Measurements from ENCODE around the gene RAI1.

RAI1 gene

DNA sequence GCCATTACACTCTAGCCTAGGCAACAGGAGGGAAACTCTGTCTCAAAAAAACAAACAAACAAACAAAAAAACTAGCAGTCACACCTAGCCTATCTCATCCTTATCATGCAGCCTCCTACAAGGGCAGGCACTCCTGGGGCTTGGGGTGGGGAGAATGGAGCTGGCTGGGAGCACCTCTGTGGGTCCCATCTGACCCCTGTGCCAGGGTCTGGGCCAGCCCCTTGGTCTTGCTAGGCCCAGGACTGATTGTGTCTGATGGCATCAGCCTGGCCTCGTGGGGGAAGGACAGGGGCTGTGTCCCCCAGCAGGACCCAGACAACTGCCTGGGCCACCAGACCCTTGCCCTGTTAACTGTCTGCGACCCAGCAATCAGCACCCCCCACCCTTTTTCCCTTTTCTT lies 105.7 kb downstream of the RAI1 start:
- no peak for TF ChIP-seq POLR2A (IDR thresholded peaks at IDR 0.05; ENCODE audit: low read depth, low read length)
- no peak for FAIRE-seq
- DNase-seq (ENCODE audit: insufficient read length, low spot score), result no peak

DNA sequence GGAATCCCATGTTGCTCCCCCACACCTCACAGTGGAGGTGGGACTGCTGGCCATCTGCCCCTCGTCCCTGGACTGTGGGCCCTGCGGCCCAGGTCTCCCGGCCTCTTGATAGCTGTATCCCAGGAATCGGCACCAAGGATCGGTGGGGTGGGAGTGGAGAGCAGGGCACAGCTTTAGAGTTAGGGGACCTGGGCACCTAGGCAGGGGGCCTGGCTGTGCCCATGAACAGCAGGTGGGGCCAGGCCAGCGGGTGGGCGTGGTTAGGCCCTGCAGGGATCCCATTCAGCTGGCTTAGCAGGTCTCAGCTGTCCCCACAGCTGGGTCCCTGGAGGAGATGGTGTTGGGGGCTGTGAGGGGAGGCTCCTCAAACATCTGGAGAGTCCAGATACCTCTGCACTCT lies 106.3 kb downstream of the RAI1 start:
- TF ChIP-seq POLR2A (IDR thresholded peaks at IDR 0.05; ENCODE audit: low read depth, low read length), result no peak
- no peak for DNase-seq (ENCODE audit: insufficient read length, low spot score)
- no peak for FAIRE-seq

DNA sequence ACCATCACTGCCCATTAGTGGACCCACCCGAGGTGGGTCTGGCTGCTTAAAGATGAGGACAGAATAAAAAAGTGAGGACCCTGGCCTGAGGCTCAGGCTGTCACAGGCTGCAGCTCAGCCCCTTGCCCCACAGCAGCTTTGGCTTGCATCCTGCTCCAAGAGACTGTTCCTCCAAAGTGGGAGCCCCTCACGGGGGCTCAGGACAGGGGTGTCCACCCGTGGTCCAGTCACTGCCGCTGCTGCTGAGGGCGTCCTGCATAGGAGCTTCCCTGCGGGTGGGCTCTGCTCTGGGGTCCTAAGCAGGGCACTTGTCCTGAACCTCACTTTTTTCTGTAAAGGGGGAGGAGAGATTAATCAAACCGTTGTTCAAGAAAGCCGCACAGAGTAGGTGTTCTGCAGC lies 107.7 kb downstream of the RAI1 start:
- DNase-seq (ENCODE audit: insufficient read length, low spot score), result no peak
- no peak for FAIRE-seq
- no peak for TF ChIP-seq POLR2A (IDR thresholded peaks at IDR 0.05; ENCODE audit: low read depth, low read length)

DNA sequence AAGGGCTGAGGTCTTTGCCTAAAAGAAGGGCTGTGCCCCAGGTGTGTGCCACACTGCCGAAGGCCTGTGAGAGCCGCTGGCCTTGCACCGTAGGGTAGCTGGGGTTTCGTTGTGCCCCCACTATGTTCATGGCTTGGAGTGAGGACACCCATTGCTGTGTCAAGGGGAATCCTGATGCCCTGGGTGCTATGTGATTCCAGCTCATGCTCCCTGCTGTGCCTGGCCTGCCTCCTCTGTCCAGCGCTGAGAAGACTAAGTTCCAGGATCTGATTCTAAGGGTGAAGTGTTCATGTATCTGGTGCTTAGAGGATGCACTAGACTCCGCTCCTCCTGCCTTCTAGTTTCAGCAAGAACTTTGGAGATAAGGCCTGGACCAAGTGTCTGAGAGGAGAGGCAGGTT lies 108.2 kb downstream of the RAI1 start:
- DNase-seq (ENCODE audit: insufficient read length, low spot score) (no peak), FAIRE-seq (no peak)
- TF ChIP-seq POLR2A (IDR thresholded peaks at IDR 0.05; ENCODE audit: low read depth, low read length), result no peak

DNA sequence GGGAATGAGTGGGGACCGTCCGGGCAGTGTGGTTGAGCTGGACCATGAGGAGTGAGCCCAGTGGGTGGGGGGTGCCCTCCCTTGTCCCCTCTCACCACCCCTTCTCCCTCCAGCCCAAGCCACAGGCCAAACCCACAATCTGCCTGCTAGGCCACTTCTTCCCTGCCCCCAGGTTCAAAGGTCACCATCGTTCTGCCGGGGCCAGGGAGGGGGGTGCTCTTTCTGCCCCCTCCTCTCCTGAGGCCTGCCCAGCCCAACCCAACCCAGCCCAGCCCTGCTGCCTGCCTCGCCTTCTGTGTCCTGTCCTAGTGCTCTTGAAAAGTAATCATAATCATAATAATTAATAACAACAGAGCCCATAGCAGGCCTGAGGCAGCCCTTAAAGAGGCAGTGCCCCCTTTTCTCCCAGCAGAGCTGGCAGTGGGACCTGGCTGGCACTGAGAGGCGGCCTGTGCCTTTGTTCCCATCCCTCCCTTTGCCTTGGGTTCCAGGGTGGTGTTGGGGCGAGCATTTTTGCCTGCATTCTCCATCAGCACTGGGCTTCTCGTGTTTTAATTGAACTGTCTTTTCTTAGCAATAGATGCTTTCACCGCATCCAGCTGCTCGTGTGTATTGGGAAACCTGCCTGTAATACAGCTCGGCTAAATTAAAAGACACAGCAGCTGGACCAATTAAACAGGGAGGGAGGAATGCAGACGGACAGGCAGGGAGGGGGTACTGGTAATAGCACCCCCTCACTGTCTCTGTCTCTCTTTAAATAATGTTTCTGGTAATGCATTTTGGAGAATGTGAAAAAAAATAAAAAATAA lies 108.8 kb downstream of the RAI1 start:
- DNase-seq (ENCODE audit: insufficient read length, low spot score) (no peak), FAIRE-seq (no peak)
- no peak for TF ChIP-seq POLR2A (IDR thresholded peaks at IDR 0.05; ENCODE audit: low read depth, low read length)

DNA sequence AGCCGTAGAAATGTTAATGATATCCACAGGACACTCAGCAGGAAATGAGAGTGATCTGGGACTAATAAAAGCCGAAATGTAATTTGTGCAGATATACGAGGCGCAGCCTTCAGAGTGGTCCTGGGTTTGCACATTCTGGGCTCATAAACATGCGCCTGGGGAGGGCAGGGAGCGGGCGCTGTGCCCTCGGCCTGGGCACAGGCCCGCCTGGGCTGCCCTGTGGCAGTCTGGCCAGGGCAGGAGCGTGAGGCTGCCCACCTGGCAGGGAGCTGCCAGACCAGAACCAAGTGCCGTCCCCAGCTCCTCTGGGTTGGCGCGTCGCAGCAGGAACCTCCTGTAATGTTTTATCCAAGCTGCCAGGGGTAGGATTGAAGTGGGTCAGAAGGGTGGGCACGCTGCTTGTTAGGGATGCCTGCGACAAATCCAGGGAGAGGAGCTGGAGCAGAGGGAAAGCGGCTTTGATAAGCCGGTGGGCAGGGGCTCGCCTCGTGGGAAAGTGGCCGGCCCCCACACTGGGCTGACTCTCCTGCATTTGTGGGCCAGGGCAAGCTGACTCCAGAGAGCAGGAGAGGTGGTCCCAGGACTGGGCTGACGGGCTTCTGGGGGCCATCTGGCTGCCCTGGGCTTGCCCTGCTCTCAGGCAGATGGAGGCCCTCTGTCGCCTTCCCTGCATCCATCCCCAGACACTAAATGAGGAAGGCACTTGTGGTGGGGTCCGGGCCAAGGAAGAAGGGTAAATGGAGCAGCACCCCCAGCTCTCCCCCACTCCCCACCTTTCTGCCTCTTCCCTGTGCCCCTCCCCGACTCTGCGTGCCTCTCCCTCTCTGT lies 109.6 kb downstream of the RAI1 start:
- no peak for FAIRE-seq
- TF ChIP-seq POLR2A (IDR thresholded peaks at IDR 0.05; ENCODE audit: low read depth, low read length), result no peak
- no peak for DNase-seq (ENCODE audit: insufficient read length, low spot score)

DNA sequence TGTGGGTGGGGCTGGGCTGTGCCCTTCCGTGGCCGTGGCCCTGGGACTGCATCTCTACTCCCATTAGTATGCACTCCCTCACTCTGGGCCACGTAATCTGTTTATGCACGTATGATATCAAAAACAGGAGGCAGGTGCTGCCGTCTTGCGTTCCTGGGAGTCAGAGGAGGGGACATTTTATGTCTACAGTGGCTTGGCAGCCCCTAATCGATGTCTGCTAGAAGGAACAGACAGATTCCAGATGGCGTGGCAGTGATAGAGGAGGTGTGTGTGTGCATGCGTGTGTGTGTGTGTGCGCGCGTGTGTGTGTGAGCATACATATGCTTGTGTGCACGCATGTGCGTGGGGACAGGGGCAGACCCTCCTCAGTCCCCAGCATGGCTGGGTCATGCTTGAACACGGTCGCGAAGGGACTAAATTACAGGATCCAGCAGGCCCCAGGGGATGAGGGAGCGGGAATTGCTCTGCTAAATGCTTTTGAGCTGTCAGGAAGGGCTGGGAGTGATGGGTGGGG lies 110.8 kb downstream of the RAI1 start:
- no peak for TF ChIP-seq POLR2A (IDR thresholded peaks at IDR 0.05; ENCODE audit: low read depth, low read length)
- DNase-seq (ENCODE audit: insufficient read length, low spot score) (no peak), FAIRE-seq (no peak)

DNA sequence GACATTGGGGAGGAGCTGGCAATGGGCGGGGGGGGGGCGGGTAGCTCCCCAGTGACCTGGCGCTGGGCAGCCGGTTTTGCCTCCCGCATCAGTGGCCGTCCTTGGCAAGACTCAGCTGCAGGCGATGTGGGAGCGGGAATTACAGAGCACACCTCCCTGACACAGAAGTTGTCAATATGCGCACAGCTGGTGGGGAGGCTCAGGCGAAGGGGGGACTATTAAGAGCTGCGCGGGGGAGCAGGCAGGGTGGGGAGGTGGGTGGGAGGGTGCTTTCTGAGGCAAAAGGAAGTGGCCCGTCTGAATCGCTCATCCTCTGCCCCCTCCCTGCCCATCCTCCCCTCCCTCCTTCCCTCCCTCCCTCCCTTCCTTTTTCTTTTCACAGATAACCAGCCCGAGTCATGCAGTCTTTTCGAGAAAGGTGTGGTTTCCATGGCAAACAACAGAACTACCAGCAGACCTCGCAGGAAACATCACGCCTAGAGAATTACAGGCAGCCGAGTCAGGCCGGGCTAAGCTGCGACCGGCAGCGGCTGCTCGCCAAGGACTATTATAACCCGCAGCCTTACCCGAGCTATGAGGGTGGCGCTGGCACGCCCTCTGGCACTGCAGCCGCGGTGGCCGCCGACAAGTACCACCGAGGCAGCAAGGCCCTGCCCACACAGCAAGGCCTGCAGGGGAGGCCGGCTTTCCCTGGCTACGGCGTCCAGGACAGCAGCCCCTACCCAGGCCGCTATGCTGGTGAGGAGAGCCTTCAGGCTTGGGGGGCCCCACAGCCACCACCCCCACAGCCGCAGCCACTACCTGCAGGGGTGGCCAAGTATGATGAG lies 111.5 kb downstream of the RAI1 start:
- TF ChIP-seq POLR2A (IDR thresholded peaks at IDR 0.05; ENCODE audit: low read depth, low read length), result no peak

DNA sequence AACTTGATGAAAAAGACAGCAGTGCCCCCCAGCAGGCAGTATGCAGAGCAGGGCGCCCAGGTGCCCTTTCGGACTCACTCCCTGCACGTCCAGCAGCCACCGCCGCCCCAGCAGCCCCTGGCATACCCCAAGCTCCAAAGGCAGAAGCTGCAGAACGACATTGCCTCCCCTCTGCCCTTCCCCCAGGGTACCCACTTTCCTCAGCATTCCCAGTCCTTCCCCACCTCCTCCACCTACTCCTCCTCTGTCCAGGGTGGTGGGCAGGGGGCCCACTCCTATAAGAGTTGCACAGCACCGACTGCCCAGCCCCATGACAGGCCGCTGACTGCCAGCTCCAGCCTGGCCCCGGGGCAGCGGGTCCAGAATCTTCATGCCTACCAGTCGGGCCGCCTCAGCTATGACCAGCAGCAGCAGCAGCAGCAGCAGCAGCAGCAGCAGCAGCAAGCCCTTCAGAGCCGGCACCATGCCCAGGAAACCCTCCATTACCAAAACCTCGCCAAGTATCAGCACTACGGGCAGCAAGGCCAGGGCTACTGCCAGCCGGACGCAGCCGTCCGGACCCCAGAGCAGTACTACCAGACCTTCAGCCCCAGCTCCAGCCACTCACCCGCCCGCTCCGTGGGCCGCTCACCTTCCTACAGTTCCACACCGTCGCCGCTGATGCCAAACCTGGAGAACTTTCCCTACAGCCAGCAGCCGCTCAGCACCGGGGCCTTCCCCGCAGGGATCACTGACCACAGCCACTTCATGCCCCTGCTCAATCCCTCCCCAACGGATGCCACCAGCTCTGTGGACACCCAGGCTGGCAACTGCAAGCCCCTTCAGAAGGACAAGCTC lies 112.3 kb downstream of the RAI1 start:
- no peak for FAIRE-seq
- DNase-seq (ENCODE audit: insufficient read length, low spot score), result no peak
- TF ChIP-seq POLR2A (IDR thresholded peaks at IDR 0.05; ENCODE audit: low read depth, low read length), result no peak

More for the DNA sequence above, 111.5 kb downstream of the RAI1 start:
- DNase-seq (ENCODE audit: insufficient read length, low spot score) (no peak), FAIRE-seq (no peak)

DNA sequence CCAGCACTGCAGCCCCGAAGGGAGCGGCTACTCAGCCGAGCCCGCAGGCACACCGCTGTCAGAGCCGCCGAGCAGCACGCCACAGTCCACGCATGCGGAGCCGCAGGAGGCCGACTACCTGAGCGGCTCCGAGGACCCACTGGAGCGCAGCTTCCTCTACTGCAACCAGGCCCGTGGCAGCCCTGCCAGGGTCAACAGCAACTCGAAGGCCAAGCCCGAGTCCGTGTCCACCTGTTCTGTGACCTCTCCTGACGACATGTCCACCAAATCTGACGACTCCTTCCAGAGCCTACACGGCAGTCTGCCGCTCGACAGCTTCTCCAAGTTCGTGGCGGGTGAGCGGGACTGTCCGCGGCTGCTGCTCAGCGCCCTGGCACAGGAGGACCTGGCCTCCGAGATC lies 113.1 kb downstream of the RAI1 start:
- FAIRE-seq, result no peak
- no peak for DNase-seq (ENCODE audit: insufficient read length, low spot score)
- TF ChIP-seq POLR2A (IDR thresholded peaks at IDR 0.05; ENCODE audit: low read depth, low read length), result no peak

DNA sequence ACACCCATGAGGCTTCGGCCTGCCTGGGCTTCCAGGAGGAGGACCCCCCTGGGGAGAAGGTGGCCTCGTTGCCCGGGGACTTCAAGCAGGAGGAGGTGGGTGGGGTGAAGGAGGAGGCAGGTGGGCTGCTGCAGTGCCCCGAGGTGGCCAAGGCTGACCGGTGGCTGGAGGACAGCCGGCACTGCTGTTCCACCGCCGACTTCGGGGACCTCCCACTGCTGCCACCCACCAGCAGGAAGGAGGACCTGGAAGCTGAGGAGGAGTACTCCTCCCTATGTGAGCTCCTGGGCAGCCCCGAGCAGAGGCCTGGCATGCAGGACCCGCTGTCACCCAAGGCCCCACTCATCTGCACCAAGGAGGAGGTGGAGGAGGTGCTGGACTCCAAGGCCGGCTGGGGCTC lies 114.0 kb downstream of the RAI1 start:
- FAIRE-seq (no peak), DNase-seq (ENCODE audit: insufficient read length, low spot score) (no peak)
- TF ChIP-seq POLR2A (IDR thresholded peaks at IDR 0.05; ENCODE audit: low read depth, low read length), result no peak

DNA sequence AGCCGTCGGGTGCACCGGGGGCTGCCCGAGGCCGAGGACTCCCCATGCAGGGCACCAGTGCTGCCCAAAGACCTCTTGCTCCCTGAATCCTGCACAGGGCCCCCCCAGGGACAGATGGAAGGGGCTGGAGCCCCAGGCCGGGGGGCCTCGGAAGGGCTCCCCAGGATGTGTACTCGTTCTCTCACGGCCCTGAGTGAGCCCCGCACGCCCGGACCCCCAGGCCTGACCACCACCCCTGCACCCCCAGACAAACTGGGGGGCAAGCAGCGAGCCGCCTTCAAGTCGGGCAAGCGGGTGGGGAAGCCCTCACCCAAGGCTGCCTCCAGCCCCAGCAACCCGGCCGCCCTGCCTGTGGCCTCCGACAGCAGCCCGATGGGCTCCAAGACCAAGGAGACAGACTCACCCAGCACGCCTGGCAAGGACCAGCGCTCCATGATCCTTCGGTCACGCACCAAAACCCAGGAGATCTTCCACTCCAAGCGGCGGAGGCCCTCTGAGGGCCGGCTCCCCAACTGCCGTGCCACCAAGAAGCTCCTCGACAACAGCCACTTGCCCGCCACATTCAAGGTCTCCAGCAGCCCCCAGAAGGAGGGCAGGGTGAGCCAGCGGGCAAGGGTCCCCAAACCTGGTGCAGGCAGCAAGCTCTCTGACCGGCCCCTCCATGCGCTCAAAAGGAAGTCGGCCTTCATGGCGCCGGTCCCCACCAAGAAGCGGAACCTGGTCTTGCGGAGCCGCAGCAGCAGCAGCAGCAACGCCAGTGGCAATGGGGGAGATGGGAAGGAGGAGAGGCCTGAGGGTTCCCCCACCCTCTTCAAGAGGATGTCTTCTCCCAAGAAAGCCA lies 114.9 kb downstream of the RAI1 start:
- TF ChIP-seq POLR2A (IDR thresholded peaks at IDR 0.05; ENCODE audit: low read depth, low read length), result no peak
- FAIRE-seq, result no peak
- no peak for DNase-seq (ENCODE audit: insufficient read length, low spot score)
